ENCODE measurements around the gene PACSIN1. TPM values are rescaled to one million over a fixed set of nuclear protein-coding genes. Genes with fewer than 3 reads are reported as not detected.

The PACSIN1 gene
- total RNA-seq (2021; ENCODE audit: unreplicated experiment), result 5.0 TPM
- polyA plus RNA-seq (2012), result 2.9 and 4.1 TPM in 2 replicates
- Bru-seq, nascent RNA, result percentile 27 among the genes with signal in this experiment
- percentile 34 among the genes with signal in this experiment for BruChase-seq, experiment 1, labeled RNA remaining after a 6-hour chase
- percentile 33 among the genes with signal in this experiment for BruChase-seq, experiment 2, labeled RNA remaining after a 2-hour chase
- long read RNA-seq, partial matches to known transcripts, result 8 of 9 reads
- long read RNA-seq, other reads (novel, unspliced or antisense), result 1 of 9 reads

GRCh38 chr6:34465531-34466241, at the start of gene PACSIN1:
PACSIN1 (plus strand) TSS chr6:34466076; CDS start chr6:34526306, 60,230 bp downstream.
- peak within 1 kb of the TSS; percentile 34 to 56 for H3K4me3 ChIP-seq (replicated peaks in 1 of 2; ENCODE audit: low read depth in 1 of 2, low read length in 2 of 2)
- BruUV-seq (replicated peaks), result no TSS peak
- no peaks in the 10 kb centered on the region for H3K9me3 ChIP-seq (ENCODE audit: control insufficient read depth in 1 of 2, insufficient read depth in 1 of 2, low read depth in 1 of 2, low read length in 2 of 2)
- peak; percentile 60 for ATAC-seq
- RAD21 ChIA-PET (ENCODE audit: low non-redundant PET in 1 of 2, low total read pairs in 2 of 2, uncharacterized antibody in 2 of 2, unreplicated experiment in 2 of 2), result no interaction called here
- TF ChIP-seq ZNF274 (IDR thresholded peaks at IDR 0.05; ENCODE audit: low read depth, low read length), result no peak
- no peak for TF ChIP-seq TCF7L2 (IDR thresholded peaks at IDR 0.05; ENCODE audit: borderline replicate concordance, extremely low read depth, insufficient read depth, insufficient read length)
- no peak for TF ChIP-seq EZH2 (IDR thresholded peaks at IDR 0.05)
- TF ChIP-seq YY1 (IDR thresholded peaks at IDR 0.05; ENCODE audit: extremely low read depth, insufficient replicate concordance, low read depth, low read length), result no peak
- TF ChIP-seq EZH2phosphoT487 (IDR thresholded peaks at IDR 0.05; ENCODE audit: borderline replicate concordance), result no peak
- CTCF ChIA-PET, result interaction anchor here (1.3 kb wide), 1 partner anchor 674 kb away, joined by 3 read pairs; no protein-coding TSS in a partner anchor
- POLR2A ChIA-PET, result interaction anchor here (0.6 to 0.7 kb wide), 2 partner anchors 11 to 732 kb away, joined by 3 to 4 read pairs; no protein-coding TSS in a partner anchor
- intact Hi-C loops (cut with micrococcal nuclease), result no loop called here
- peak within 1 kb of the TSS; percentile 46 for H3K9ac ChIP-seq (ENCODE audit: low read length)
- H3K4me1 ChIP-seq (ENCODE audit: control insufficient read depth in 1 of 2, insufficient read depth in 2 of 2, low read length in 2 of 2), result peaks cover 8 to 33% of the 10 kb centered on the region in 2 experiments
- H2AFZ ChIP-seq (ENCODE audit: low read depth, low read length, poor library complexity, severe bottlenecking), result no peak within 1 kb of the TSS
- H3K79me2 ChIP-seq (ENCODE audit: insufficient read depth, low read length), result no peaks in the 10 kb centered on the region
- peak within 1 kb of the TSS; percentile 76 for H3K4me2 ChIP-seq (ENCODE audit: low read length)
- no peaks in the 10 kb centered on the region for H3K9me2 ChIP-seq (ENCODE audit: insufficient read depth)
- no peaks in the 10 kb centered on the region for H3K36me3 ChIP-seq (ENCODE audit: control insufficient read depth in 1 of 2, insufficient read depth in 2 of 2, low read length in 2 of 2)
- H3K27me3 ChIP-seq (ENCODE audit: insufficient read depth, low read length), result no peaks in the 10 kb centered on the region
- no peak within 1 kb of the TSS; the same call in 1 of the 2 replicates for H3K27ac ChIP-seq (ENCODE audit: low read depth, low read length)
- H4K20me1 ChIP-seq (ENCODE audit: insufficient read depth), result no peaks in the 10 kb centered on the region
- DNase-seq (ENCODE audit: low read depth, low spot score), result no peak
